KMS-11 (cell line): ENCODE results near the gene AOPEP.
"Not testable (repeated sequence)": the region's sequence is repeated elsewhere in the genome, so short reads cannot be mapped to it uniquely, and the experiment has no call there.

Source experiments
- H2AFZ ChIP-seq: fragments of 200-600 bp; sonication (generic); 2 replicates; pipeline ENCODE4 v1.6.1; 2016; ENCODE audit warnings: antibody characterized with exemption, mixed run types, low read depth
- H3K27ac ChIP-seq: fragments of 200-600 bp; sonication (generic); 2 replicates; pipeline ENCODE4 v1.6.1; 2016; ENCODE audit warnings: mild to moderate bottlenecking, mixed run types
- H3K27me3 ChIP-seq: fragments of 200-600 bp; sonication (generic); 2 replicates; pipeline ENCODE4 v1.6.1; 2017; ENCODE audit warnings: mild to moderate bottlenecking, low read depth, mixed run types, moderate library complexity; ENCODE audit not compliant: insufficient read depth
- H3K36me3 ChIP-seq: fragments of 200-600 bp; sonication (generic); 2 replicates; pipeline ENCODE4 v1.6.1; 2017; ENCODE audit warnings: mild to moderate bottlenecking, mixed run types; ENCODE audit not compliant: insufficient read depth
- H3K4me1 ChIP-seq: fragments of 200-600 bp; sonication (generic); 2 replicates; pipeline ENCODE4 v1.6.1; 2016; ENCODE audit warnings: mild to moderate bottlenecking, low read depth, mixed run types; ENCODE audit not compliant: poor library complexity, severe bottlenecking
- H3K4me2 ChIP-seq: fragments of 200-600 bp; sonication (generic); 2 replicates; pipeline ENCODE4 v1.7.0; 2016; ENCODE audit warnings: mild to moderate bottlenecking, mixed run types
- H3K4me3 ChIP-seq: fragments of 200-600 bp; sonication (generic); IDR thresholded peaks from 2 replicates; pipeline ENCODE4 v1.6.1; 2017; ENCODE audit warnings: low read depth, low read length, mixed read lengths; ENCODE audit not compliant: insufficient read depth
- H3K79me2 ChIP-seq: fragments of 200-600 bp; sonication (generic); 2 replicates; pipeline ENCODE4 v1.6.1; 2016; ENCODE audit warnings: low read depth, mixed run types; ENCODE audit not compliant: insufficient read depth
- H3K9ac ChIP-seq: fragments of 200-600 bp; sonication (generic); 2 replicates; pipeline ENCODE4 v1.6.1; 2016; ENCODE audit warnings: mild to moderate bottlenecking, mixed run types
- H4K20me1 ChIP-seq: fragments of 200-600 bp; sonication (generic); 2 replicates; pipeline ENCODE4 v1.6.1; 2016; ENCODE audit warnings: mild to moderate bottlenecking, mixed run types; ENCODE audit not compliant: insufficient read depth
- CTCF ChIP-seq: fragments of 200-600 bp; sonication (generic); conservative IDR thresholded peaks from 2 replicates; pipeline ENCODE4 v1.6.1; 2017; ENCODE audit warnings: low read depth, mild to moderate bottlenecking, antibody characterized with exemption, low read length, moderate library complexity, mixed read lengths

AOPEP gene

GRCh38 chr9:94938384-94938783 lies 211.9 kb downstream of the AOPEP start:
- no peaks in the 10 kb centered on the region for H3K4me1 ChIP-seq
- H4K20me1 ChIP-seq = no peaks in the 10 kb centered on the region
- H3K27ac ChIP-seq = no peak overlapping the region
- no peak overlapping the region for H2AFZ ChIP-seq
- H3K27me3 ChIP-seq = no peaks in the 10 kb centered on the region
- no peak for TF ChIP-seq CTCF
- no peak overlapping the region for H3K4me2 ChIP-seq
- no peak overlapping the region for H3K4me3 ChIP-seq
- H3K79me2 ChIP-seq = no peaks in the 10 kb centered on the region
- no peak overlapping the region for H3K9ac ChIP-seq
- H3K36me3 ChIP-seq = no peaks in the 10 kb centered on the region

DNA sequence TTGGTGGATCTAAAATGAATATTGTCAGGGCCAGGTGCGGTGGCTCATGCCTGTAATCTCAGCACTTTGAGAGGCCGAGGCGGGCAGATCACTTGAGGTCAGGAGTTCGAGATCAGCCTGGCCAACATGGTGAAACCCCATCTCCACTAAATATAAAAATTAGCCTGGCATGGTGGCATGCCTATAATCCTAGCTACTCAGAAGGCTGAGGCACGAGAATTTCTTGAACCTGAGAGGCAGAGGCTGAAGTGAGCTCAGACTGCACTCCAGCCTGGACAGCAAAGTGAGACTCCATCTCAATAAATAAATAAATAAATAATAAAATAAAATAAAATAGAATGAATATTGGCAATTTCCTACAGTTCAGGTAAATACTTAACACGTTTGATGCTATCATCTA lies 213.8 kb downstream of the AOPEP start:
- H3K36me3 ChIP-seq, H3K4me3 ChIP-seq, H3K9ac ChIP-seq, H3K27me3 ChIP-seq, H2AFZ ChIP-seq, H3K27ac ChIP-seq, H3K4me1 ChIP-seq, H3K4me2 ChIP-seq, H4K20me1 ChIP-seq, H3K79me2 ChIP-seq: not testable (repeated sequence)

- Histone ChIP-seq H3K4me1 (no peaks in the 10 kb centered on the region), H3K9ac (no peak overlapping the region), H3K27me3 (no peaks in the 10 kb centered on the region), H3K4me2 (no peak overlapping the region), H2AFZ (no peak overlapping the region), H3K36me3 (no peaks in the 10 kb centered on the region), H4K20me1 (no peaks in the 10 kb centered on the region), H3K79me2 (no peaks in the 10 kb centered on the region), H3K4me3 (no peak overlapping the region), H3K27ac (no peak overlapping the region)
- TF ChIP-seq CTCF = no peak
Measured at GRCh38 chr9:94941211-94941875, 214.8 kb downstream of the AOPEP start.

DNA sequence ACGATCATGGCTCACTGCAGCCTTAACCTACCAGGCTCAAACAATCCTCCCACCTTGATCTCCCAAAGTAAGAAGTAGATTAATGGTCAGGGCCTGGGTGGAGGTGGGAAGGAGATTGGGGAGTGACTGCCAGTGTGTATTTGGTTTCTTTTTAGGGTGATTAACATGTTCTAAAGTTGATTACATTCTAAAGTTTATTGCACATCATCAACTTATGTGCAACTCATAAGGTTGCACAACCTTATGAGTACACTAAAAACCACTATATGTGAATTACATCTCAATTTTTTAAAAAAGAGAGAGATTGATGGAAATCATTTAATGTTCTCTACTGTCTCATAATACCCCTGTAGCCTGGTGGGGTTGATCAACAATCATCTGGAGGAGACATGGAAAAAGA lies 218.1 kb downstream of the AOPEP start:
- Histone ChIP-seq H3K27me3 (no peaks in the 10 kb centered on the region), H3K27ac (no peak overlapping the region)
- TF ChIP-seq CTCF = no peak

More for the DNA sequence above, 218.1 kb downstream of the AOPEP start:
- Histone ChIP-seq H3K9ac (no peak overlapping the region), H4K20me1 (no peaks in the 10 kb centered on the region), H3K4me1 (no peaks in the 10 kb centered on the region), H2AFZ (no peak overlapping the region), H3K79me2 (no peaks in the 10 kb centered on the region), H3K36me3 (no peaks in the 10 kb centered on the region), H3K4me2 (no peak overlapping the region), H3K4me3 (no peak overlapping the region)
